ENCODE data around the gene ACIN1. TPM values are rescaled to one million over a fixed set of nuclear protein-coding genes. Genes with fewer than 3 reads are reported as not detected.
A peak's percentile ranks its signal among the peaks of the same experiment; 100 is the strongest.

The ACIN1 gene
- total RNA-seq, 1 donor from 2014 or later, result 137 TPM

DNA sequence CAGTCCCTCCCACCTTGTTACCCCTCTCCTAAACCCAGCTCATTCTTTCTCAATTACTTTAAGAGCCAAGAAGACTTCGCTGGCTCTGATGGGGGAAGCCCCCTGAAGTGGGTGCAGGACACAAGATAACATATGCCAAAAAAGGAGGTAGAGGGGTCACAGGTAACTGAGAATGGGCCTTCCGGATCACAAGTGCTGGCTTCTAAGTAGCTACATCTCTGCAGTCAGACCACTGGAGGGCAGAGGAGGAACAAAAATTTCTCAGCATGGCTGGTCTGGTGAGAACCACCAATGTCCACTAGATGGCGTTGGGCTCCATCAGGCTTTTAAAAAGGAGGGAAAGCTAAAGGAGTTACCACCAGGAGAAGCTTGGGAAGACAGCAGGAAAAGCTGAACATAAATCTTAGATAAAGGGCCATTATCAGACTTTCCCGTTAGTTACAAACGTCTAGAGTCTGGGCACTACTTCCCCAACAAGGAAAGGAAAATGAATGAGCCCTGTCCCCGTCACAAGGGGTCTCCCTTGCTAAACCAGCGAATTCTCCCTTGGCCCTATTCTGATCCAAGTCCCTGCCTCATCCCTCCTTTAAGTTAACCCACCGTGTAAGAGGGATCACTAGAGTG lies 26.0 kb downstream of the ACIN1 start:
- H3K4me1 Mint-ChIP-seq (ENCODE audit: low read depth), result peaks cover 40% of the 10 kb centered on the region

DNA sequence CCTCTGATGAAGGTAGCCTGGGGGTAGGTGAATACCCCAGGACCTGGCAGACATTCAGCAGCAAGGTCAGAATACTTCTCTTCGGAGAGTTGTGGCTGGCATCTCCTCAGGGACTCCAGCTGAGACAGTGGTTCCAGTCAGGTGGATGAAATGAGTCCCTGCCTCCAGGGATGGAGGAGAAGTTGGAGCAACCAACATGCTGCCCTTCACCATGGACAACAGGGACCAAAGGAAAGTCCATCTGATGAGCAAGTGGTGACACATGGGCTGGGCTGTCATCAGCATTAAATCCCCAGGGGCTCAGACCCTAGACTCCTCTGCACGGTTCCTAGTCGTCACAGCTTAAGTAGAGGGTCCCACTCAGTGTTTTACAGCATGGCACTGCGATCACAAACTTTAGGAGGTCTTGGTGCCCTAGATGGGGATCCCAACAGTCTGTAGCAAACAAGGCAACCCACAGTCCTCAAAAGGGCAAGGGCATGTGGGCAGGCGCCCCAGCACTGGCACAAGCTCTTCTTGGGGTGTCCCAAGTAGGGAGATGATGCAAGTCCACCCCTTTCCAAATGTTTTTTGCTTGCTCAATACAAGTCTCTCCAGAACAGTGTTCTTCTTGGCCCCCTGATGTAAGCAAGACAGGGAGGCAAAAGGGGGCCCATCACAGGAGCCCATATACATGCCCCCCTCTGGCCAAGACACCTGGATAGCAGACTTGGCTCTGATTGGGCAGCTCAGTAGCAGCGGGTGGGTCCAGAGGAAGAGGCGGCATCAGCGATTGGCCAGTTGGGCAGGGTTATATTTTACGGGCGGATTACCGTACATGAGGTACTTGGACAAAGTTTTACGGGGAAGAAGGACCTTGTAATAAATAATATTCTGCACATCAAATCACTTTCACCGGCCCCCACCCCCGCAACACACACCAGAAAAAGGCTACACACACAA lies 26.8 kb downstream of the ACIN1 start:
- TF ChIP-seq, protein P1, sequence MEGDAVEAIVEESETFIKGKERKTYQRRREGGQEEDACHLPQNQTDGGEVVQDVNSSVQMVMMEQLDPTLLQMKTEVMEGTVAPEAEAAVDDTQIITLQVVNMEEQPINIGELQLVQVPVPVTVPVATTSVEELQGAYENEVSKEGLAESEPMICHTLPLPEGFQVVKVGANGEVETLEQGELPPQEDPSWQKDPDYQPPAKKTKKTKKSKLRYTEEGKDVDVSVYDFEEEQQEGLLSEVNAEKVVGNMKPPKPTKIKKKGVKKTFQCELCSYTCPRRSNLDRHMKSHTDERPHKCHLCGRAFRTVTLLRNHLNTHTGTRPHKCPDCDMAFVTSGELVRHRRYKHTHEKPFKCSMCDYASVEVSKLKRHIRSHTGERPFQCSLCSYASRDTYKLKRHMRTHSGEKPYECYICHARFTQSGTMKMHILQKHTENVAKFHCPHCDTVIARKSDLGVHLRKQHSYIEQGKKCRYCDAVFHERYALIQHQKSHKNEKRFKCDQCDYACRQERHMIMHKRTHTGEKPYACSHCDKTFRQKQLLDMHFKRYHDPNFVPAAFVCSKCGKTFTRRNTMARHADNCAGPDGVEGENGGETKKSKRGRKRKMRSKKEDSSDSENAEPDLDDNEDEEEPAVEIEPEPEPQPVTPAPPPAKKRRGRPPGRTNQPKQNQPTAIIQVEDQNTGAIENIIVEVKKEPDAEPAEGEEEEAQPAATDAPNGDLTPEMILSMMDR (IDR thresholded peaks at IDR 0.05), result no peak
- no peak overlapping the region for H3K4me3 Mint-ChIP-seq (ENCODE audit: unreplicated experiment)
- no peaks in the 10 kb centered on the region for H3K9me3 Mint-ChIP-seq (ENCODE audit: low read depth)
- H3K27ac Mint-ChIP-seq (ENCODE audit: unreplicated experiment), result peak overlapping the region; percentile 78
- no peak for DNase-seq (ENCODE audit: low spot score)
- peaks cover 44% of the 10 kb centered on the region for H3K4me1 Mint-ChIP-seq (ENCODE audit: low read depth)
- peaks cover 24% of the 10 kb centered on the region for H3K36me3 Mint-ChIP-seq (ENCODE audit: low read depth)
- H3K27me3 Mint-ChIP-seq (ENCODE audit: low read depth), result no peaks in the 10 kb centered on the region

More for the DNA sequence above, 26.0 kb downstream of the ACIN1 start:
- Mint-ChIP-seq H3K9me3 (ENCODE audit: low read depth) (no peaks in the 10 kb centered on the region), H3K4me3 (ENCODE audit: unreplicated experiment) (peak overlapping the region; percentile 22), H3K36me3 (ENCODE audit: low read depth) (peaks cover 17% of the 10 kb centered on the region), H3K27me3 (ENCODE audit: low read depth) (no peaks in the 10 kb centered on the region), H3K27ac (ENCODE audit: unreplicated experiment) (peak overlapping the region; percentile 57)
- TF ChIP-seq, protein P1 (IDR thresholded peaks at IDR 0.05), result peak; percentile 99
- no peak for DNase-seq (ENCODE audit: low spot score)

DNA sequence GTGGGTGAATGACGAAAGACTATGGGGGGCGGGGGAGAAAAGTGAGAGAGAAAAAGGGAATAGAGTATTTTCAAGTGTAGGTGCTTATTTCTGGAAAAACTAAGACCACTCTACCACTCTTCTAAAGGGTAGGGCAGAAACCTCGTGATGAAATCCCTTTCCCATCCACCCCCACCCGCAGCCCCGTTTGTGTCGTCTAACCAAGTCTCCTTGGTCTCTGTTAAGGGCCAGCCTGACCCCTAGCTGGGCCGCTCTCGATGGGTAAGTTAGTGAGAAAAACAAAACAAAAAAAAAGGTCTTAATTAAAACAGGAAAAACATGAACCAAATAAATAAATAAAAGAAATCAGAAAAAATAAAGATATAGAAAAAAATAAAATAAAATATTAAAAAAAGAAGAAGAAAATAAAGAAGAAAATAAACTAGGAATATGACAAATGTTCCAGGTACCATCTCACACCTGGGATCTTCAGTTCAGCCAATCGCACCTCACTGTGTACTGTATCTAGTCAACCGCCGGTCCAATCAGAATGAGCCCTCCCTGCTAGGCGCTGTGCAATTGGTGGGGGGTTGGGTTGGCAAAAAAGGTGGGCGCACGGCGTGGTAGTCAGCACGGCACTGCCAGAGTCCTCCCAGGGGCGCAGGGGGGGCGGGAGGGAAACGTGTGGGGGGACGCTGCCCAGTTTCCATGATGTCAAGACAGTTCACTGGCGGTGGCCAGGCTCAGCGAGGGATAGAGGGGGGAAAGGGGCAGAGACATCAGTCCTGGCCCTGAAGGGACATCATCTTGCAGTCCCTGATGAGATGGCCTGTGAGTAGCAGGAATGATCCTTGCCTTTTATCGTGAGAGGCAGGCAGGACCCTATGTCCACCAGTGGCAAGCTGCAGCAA lies 27.8 kb downstream of the ACIN1 start:
- Mint-ChIP-seq H3K27ac (ENCODE audit: unreplicated experiment) (no peak overlapping the region), H3K4me1 (ENCODE audit: low read depth) (peaks cover 51% of the 10 kb centered on the region), H3K9me3 (ENCODE audit: low read depth) (no peaks in the 10 kb centered on the region), H3K36me3 (ENCODE audit: low read depth) (peaks cover 29% of the 10 kb centered on the region), H3K4me3 (ENCODE audit: unreplicated experiment) (no peak overlapping the region), H3K27me3 (ENCODE audit: low read depth) (no peaks in the 10 kb centered on the region)
- TF ChIP-seq, protein P1 (IDR thresholded peaks at IDR 0.05), result no peak
- DNase-seq (ENCODE audit: low spot score), result no peak

DNA sequence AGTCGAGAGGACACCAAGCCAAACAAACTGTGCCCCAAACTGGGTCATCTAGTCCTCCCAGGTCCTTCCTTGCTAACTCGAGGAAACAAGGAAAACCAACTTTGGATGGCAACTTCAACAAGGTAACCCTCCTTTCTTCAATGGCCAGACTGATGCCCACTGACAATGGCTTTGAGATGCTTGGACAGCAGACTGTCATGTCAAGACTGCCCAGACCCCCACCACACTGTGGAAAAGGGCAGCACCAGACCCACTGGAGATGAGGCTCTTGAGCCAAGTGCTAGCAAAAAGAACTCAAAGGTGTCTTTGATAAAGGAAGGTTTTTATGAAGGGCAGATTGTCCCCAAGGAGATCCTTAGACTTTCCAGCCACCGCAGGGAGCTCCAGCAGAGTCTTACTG lies 28.6 kb downstream of the ACIN1 start:
- Mint-ChIP-seq H3K36me3 (ENCODE audit: low read depth) (peaks cover 32% of the 10 kb centered on the region), H3K27me3 (ENCODE audit: low read depth) (no peaks in the 10 kb centered on the region), H3K9me3 (ENCODE audit: low read depth) (no peaks in the 10 kb centered on the region), H3K27ac (ENCODE audit: unreplicated experiment) (no peak overlapping the region), H3K4me3 (ENCODE audit: unreplicated experiment) (no peak overlapping the region), H3K4me1 (ENCODE audit: low read depth) (peaks cover 50% of the 10 kb centered on the region)
- TF ChIP-seq, protein P1 (IDR thresholded peaks at IDR 0.05), result no peak
- no peak for DNase-seq (ENCODE audit: low spot score)

DNA sequence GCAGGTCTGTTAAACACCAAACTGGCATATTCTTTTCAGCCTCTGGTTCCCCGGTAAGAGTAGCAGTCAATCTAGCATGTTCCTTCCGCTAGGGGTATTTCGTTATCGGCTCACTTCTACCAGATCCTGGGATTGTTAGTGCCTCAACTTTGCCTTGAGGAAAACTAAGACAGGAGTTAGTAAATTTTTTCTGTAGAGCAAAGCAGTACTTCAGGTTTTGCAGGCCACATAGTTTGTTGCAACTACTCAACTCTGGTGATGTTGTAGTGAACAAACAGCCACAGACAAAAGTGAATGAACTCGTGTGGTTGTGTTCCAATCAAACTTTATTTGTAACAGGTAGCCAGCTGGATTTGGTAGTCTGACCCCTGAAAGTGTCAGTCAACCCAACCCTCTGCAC lies 31.3 kb downstream of the ACIN1 start:
- Mint-ChIP-seq H3K4me1 (ENCODE audit: low read depth) (peaks cover 33% of the 10 kb centered on the region), H3K4me3 (ENCODE audit: unreplicated experiment) (no peak overlapping the region)

More for the DNA sequence above, 31.3 kb downstream of the ACIN1 start:
- H3K27ac Mint-ChIP-seq (ENCODE audit: unreplicated experiment), result peak overlapping the region; percentile 53
- TF ChIP-seq, protein P1 (IDR thresholded peaks at IDR 0.05), result no peak
- no peak for DNase-seq (ENCODE audit: low spot score)
- H3K9me3 Mint-ChIP-seq (ENCODE audit: low read depth), result no peaks in the 10 kb centered on the region
- peaks cover 40% of the 10 kb centered on the region for H3K36me3 Mint-ChIP-seq (ENCODE audit: low read depth)
- H3K27me3 Mint-ChIP-seq (ENCODE audit: low read depth), result no peaks in the 10 kb centered on the region
